NCI-H526 (cell line): Measurements from ENCODE around the gene MYO10.

ENCODE experiments used
- DNase-seq, 2 experiments: peaks; one replicate each; lab custom pipeline; 2025; lab: John Stamatoyannopoulos, UW

MYO10 gene

DNA sequence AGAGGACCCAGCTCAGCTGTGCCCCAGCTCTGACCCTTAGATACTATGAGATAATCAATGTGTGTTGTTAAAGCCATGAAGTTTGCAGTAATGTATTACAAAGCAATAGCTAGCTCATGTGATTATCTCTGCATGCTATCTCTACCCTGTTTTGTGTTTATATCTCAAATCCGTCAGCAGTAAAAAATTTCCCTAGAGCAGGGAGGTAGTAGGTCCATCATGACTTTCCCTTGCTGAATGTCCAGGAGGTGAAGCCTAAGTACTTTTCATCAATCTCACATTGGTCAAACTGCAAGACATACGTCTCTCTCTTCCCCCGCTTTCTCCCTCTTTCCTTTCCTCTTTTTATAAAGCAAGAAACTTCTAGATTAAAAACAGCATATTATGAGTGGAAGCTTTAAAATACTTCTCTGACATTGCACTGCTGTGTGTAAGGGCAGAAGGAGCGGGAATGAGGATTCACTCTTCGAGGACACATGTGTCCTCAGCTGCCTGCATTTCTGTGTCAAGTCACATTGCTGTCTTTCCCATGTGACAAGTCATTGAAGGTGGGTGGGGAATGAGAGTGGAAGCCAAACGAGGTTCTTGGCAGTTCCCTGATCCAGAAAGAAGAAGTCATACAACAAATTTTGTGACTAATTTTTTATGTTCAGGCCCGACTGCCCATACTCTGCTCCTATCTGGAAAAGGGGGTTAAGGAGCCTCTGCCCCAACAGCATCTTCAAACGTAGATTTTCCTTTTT, 226.2 kb downstream of the MYO10 start:
- no peak for DNase-seq

- DNase-seq = no peak
These were observed 228.3 kb downstream of the MYO10 start for GRCh38 chr5:16707869-16708192.

GRCh38 chr5:16707168-16707868, 228.8 kb downstream of the MYO10 start:
- no peak for DNase-seq

DNA sequence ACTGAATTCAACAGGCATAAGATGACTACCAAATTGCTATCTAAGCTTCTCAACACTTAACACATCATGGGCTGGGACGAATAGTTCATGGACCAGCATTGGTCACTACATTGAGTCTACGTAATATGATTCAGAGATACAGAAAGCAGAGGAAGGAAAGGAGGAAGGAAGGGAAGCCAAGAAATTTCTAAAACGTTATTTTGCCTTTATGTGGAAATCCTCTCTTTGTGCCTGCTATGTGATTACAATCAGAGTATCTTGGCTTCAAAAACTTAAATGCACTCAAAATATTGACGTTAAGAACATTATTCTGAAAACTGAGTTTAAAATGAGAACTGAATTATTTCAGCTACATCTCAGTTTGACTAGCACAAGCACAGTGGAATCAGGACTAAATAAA, 231.1 kb downstream of the MYO10 start:
- no peak for DNase-seq

- no peak for DNase-seq
These were observed 233.1 kb downstream of the MYO10 start for GRCh38 chr5:16702964-16703363.

DNA sequence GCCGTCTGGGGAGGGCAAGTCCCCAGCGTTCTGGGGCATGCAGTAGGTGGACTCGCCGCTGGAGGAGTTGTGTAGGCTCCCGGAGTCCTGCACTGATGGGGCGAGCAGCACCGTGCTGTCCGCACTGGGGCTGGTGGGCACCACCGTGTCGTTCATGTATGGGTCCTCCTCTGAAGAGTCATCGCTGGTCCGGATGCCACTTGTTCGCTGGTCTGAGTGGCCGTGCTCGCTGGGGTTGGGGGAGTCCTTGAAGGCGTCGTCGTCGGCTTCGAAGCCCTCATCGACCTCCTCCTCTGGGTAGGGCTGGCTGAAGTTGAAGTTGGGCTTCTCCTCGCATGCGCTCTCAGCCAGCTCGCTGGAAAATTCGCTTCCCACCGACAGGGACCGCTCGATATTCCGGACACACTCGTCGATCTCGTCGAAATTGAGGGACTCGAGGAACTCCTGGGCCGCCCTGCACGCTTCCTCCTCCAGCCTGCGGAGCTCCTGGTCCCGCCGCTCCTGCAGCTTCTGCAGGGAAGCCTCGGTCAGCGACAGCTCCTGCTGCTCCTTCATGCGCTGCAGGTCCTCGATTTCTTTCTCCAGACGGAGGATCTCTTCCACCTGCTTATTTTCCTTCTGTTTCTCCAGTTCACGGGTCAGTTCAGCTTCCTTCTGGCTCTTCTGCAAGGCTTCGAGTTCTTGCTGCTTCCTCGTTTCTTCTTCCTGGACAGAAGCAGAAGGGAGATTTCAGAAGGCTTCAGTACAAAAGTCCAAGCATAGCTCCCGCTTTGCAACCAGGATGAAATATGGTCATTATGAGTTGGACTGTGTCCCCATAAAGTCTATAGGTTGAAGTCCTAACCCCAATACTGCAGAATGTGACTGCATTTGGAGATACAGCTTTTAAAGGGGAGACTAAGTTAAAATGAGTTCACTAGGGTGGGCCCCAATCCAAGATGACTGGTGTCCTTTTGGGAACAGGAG, 234.7 kb downstream of the MYO10 start:
- no peak for DNase-seq

DNA sequence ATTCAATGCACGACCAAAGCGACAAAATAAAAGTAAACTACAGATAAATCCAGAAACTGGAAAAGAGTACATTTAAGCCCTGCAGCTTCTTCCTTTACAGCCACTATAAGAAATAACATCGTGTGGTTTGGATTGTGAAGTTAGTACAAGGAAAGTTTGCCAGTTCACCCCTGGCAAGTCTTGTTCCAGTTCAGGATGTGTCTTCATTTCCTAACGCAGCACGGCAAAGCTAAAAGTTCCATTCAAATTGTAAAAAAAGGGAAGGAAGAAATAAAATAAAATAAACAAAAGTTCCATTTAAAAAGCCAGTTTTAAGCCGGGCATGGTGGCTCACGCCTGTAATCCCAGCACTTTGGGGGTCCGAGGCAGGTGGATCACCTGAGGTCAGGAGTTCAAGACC, 236.0 kb downstream of the MYO10 start:
- DNase-seq = no peak

DNA sequence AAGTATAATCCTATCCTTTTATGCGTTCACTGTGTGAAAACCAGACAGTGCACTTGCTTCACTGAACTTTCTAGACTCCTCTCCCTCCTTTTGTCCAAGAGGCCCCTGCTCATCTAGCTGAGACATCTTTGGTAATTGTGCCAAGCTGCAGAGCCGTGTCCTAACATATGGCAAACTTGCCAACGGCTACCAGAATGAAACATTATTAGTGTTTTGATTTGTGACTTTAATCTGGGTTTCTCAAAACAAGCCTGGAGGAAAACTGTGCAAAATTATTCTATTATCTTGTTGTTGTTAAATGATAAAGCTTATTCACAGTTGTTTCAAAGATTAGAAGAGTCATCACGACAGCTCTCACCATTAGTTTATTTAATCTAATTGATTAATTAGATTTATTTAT, 240.3 kb downstream of the MYO10 start:
- no peak for DNase-seq

GRCh38 chr5:16693879-16694278, 242.2 kb downstream of the MYO10 start:
- no peak for DNase-seq

- no peak for DNase-seq
These were observed 244.4 kb downstream of the MYO10 start for GRCh38 chr5:16691731-16692130.

DNA sequence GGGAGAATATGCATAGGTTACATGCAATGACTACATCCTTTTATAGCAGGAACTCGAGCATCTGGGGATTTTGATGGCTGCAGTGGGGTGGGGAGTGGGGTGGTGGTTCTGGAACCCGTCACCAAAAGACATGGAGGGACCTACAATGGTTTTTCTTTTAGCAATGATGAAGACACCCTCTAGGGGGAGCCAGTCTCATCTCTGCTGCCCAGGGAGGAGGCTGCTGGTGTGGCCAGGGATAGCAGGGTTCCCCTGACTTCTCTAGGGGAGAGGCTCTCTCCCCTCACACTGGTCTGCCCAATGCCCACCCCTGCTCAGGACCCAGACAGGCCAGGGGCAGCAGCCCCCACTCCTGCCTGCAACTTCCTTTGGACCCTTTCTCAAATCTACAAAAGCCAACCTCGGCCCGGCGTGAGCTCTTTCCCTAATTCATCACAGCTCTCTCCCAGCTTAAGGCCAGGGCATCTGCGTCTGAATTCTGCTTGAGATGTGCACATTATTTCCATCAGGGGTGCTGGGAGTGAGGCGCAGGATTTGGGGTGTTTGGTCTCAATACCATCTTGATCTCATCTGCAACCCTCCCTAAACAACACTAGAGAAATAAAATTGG, 245.7 kb downstream of the MYO10 start:
- DNase-seq = peak; percentile 15 to 70

DNA sequence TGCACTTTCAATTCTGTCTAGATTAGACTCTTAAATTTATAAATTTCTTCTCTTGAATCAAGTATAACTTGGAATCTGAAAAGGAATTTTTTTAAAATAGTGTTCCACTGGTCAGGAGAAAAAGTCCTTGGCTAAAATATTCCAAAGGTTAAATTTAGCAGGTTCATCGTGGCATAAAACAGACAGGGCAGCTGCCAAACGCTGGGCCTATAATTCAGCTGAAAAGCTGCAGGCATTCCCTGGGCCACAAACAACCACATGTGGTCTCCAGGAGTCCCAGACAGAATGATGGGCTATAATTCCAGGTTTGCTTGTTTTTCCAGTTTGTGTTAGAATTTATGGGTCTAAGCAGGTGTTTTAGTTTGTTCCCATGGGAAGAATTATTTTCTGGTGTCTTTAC, 248.2 kb downstream of the MYO10 start:
- no peak for DNase-seq

- no peak for DNase-seq
These were observed 251.0 kb downstream of the MYO10 start for GRCh38 chr5:16685069-16685468.

DNA sequence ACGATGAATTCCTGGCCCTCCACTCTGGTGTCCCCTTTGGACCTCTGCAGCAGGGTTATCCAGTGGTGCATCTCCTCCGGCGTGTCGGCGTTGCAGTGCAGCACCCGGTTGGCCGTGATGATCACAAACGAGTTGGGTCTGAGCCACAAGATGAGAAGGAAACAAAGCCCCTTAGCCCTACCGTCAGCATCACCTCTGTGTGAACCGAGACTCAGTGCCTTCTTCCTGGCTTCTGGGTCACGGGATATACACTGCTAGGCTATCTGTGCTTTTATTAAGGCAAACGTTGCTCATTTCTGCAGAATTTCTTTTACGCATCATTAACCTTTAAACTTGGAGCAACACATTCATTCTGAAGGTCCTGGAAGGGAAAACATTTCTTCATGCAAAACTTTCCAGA, 254.2 kb downstream of the MYO10 start:
- no peak for DNase-seq

- DNase-seq = peak in 1 of 2 experiments; percentile 17
These were observed 256.2 kb downstream of the MYO10 start for GRCh38 chr5:16679863-16680262.

GRCh38 chr5:16679190-16679589, 256.9 kb downstream of the MYO10 start:
- DNase-seq = no peak

DNA sequence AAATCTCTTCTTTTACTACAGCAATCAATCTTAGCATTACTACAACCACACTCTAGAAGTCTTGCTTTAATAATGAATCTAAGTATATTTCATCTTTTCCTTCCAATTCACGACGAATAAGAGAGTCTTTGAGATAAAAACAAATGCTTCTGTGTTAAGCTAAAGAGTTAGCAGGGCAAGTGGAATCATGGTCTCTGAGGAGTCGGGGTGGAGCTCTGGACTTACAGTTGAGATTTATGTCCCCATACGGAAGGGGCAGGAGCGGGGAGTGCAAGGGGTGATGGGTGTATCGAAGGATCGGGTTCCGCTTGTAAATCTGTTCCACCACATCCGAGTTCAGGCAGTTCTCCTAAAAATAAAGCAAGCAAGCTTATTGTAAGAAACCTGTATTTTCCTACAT, 260.3 kb downstream of the MYO10 start:
- DNase-seq = no peak

DNA sequence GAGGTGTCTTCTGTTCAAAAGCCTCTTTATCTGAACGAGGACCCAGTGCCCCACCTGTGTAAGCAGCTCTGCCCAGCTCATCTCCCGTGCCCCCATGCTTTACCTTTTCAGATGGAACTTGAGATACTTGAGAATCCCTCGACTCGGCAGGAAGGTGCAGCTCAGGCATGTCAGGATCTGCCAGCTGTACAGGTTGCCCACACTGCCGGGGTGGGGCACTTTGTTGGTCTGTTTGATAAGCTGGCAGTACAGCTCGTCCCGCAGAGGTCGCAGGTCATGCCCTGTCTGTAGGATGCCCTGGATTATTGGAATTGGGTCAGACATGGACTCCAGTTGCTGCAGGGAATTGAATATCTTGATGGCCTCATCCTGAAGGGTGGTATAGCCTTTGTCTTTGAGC, 261.3 kb downstream of the MYO10 start:
- DNase-seq = no peak

DNA sequence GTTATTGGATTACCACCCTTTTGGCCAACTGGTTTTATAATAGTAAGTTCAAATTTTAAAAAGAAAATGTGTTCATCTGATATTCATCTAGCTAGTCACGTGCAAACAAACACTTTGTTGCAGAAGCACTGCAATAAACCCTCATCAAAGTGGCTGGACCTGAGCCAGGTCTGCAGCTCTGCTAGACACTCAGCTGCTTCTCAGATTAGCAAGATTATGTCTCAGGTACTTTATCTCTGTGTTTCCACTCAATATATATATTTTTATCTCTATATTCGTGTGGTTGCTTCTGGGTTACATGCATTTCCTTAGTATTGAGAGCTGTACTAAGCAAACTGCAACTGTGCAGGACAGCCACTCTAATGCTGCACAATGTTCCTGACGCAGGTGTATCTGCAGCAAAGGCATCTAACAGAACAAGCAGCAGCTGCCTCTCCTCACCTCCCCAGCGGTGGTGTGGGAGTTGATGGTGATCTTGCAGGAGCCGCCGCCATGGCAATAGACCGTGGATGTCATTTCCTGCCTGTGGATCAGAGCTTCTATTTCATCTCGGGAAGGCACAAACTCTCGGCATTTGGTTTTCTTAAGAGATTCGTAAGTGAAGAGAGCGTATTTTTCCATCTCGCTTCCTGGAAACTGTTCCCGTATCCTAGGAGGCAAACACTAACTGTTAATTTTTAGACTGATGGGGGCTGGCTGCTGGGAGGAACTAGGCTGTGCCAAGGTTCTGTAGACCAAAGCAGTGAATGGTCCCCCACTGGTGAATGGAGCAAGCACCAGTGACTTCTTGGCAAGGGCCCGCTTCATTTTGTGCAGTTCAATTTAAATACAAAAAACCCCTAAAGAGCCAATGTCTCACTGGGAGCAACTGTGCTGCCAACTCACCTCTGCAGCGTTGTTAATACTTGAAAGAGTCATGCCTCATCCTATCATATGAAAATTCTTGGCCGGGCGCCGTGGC, 262.6 kb downstream of the MYO10 start:
- DNase-seq = no peak

DNA sequence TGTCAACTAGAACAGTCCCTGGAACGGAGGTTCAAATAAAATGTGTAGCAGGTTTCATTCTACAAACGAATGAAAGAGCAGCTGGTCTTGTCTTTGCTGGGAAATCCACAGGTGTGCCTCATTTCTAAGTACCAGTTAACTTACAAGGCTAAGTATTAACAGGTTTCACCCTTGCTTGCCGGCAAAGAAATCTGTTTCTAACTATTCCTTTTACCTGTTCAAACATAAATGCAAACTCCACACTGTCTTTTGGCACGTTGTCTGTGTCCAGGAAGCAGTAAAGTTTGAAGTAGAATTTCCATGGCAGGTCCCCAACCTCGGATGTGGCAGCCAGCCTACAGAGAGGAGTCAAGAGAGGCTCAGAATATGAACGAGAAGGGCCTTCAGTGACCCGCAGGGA, 264.9 kb downstream of the MYO10 start:
- no peak for DNase-seq

DNA sequence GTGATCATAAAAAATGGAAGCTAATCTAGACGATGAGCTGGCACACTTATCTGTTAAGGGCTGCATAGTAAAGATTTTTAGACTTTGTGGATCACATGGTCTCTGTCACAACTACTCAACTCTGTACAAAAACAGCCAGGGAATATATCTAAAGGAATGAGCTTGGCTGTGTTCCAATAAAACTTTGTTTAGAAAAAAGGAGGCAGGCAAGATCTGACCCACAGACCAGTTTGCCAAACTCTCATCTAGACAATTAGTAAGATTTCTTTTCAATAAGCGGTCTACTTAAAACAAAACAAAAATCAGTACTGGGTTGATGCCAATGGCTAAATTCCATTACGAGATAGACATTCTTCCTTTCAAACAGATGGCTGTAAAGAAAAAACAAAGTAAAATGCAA, 266.3 kb downstream of the MYO10 start:
- no peak for DNase-seq
